Astrocyte (in vitro differentiated cells and primary cell): ENCODE data around the gene COPZ1. TPM values are rescaled to one million over a fixed set of nuclear protein-coding genes. Genes with fewer than 3 reads are reported as not detected.

Source experiments
- DNase-seq: peaks from one replicate; pipeline ENCODE4 v3.0.0-alpha.2; 2010; ENCODE audit warnings: low read depth
- FAIRE-seq: peaks from 2 replicates; lab custom pipeline; 2011; peaks lifted over from hg19 to GRCh38; lab: Jason Lieb, UNC
- H2AFZ ChIP-seq: 2 replicates; pipeline ENCODE4 v1.6.0; 2012; ENCODE audit warnings: low read depth, low read length, inconsistent platforms
- H3K27ac ChIP-seq: 2 replicates; pipeline ENCODE4 v1.5.1; 2011; ENCODE audit warnings: low read depth, low read length, inconsistent platforms
- H3K27me3 ChIP-seq: 2 replicates; pipeline ENCODE4 v1.6.0; 2011; ENCODE audit warnings: low read length, inconsistent platforms; ENCODE audit not compliant: insufficient read depth
- H3K36me3 ChIP-seq: 2 replicates; pipeline ENCODE4 v1.5.1; 2011; ENCODE audit warnings: low read length, inconsistent platforms; ENCODE audit not compliant: insufficient read depth
- H3K4me1 ChIP-seq: 2 replicates; pipeline ENCODE4 v1.5.1; 2011; ENCODE audit warnings: low read length, inconsistent platforms; ENCODE audit not compliant: insufficient read depth
- H3K4me2 ChIP-seq: 2 replicates; pipeline ENCODE4 v1.6.0; 2012; ENCODE audit warnings: low read length, inconsistent platforms
- H3K4me3 ChIP-seq: 2 replicates; pipeline ENCODE4 v1.5.1; 2011; ENCODE audit warnings: low read depth, mild to moderate bottlenecking, low read length, inconsistent platforms; ENCODE audit not compliant: insufficient read depth
- H3K79me2 ChIP-seq: 2 replicates; pipeline ENCODE4 v1.6.0; 2012; ENCODE audit warnings: mild to moderate bottlenecking, low read length, inconsistent platforms; ENCODE audit not compliant: insufficient read depth
- H3K9ac ChIP-seq: 2 replicates; pipeline ENCODE4 v1.6.0; 2012; ENCODE audit warnings: mild to moderate bottlenecking, low read length, inconsistent platforms
- H3K9me3 ChIP-seq: 2 replicates; pipeline ENCODE4 v1.5.1; 2012; ENCODE audit warnings: low read depth, mild to moderate bottlenecking, low read length, inconsistent platforms; ENCODE audit not compliant: insufficient read depth
- H4K20me1 ChIP-seq: 2 replicates; pipeline ENCODE4 v1.6.0; 2012; ENCODE audit warnings: low read length, inconsistent platforms; ENCODE audit not compliant: insufficient read depth
- H3K27ac Mint-ChIP-seq: one replicate; pipeline ENCODE4 v1.8.0; 2021; ENCODE audit warnings: mild to moderate bottlenecking, mixed read lengths; ENCODE audit not compliant: unreplicated experiment
- H3K27me3 Mint-ChIP-seq: one replicate; pipeline ENCODE4 v1.8.0; 2021; ENCODE audit warnings: low read depth, mixed read lengths; ENCODE audit not compliant: unreplicated experiment
- H3K36me3 Mint-ChIP-seq: one replicate; pipeline ENCODE4 v1.8.0; 2021; ENCODE audit warnings: low read depth, mixed read lengths; ENCODE audit not compliant: unreplicated experiment
- H3K4me1 Mint-ChIP-seq: one replicate; pipeline ENCODE4 v1.8.0; 2021; ENCODE audit warnings: low read depth, mixed read lengths; ENCODE audit not compliant: unreplicated experiment
- H3K4me3 Mint-ChIP-seq: one replicate; pipeline ENCODE4 v1.8.0; 2021; ENCODE audit warnings: mild to moderate bottlenecking, moderate library complexity, mixed read lengths; ENCODE audit not compliant: unreplicated experiment
- H3K9me3 Mint-ChIP-seq: one replicate; pipeline ENCODE4 v1.8.0; 2021; ENCODE audit warnings: mild to moderate bottlenecking, mixed read lengths; ENCODE audit not compliant: unreplicated experiment
- CTCF ChIP-seq: IDR thresholded peaks from 2 replicates; pipeline ENCODE4 v1.5.1; 2011; ENCODE audit warnings: low read depth, mild to moderate bottlenecking, inconsistent platforms, low read length, moderate library complexity; ENCODE audit not compliant: insufficient read depth
- EZH2 ChIP-seq: IDR thresholded peaks from 2 replicates; pipeline ENCODE4 v1.6.1; 2012; ENCODE audit warnings: mild to moderate bottlenecking, low read length, inconsistent platforms; ENCODE audit not compliant: insufficient read depth
- total RNA-seq: library from RNA; stranded (reverse); gene quantifications from 2 replicates; pipeline ENCODE4 v1.2.1, GENCODE V29; 2021

COPZ1 gene
- total RNA-seq, 1 donor from 2014 or later: 136 TPM

DNA sequence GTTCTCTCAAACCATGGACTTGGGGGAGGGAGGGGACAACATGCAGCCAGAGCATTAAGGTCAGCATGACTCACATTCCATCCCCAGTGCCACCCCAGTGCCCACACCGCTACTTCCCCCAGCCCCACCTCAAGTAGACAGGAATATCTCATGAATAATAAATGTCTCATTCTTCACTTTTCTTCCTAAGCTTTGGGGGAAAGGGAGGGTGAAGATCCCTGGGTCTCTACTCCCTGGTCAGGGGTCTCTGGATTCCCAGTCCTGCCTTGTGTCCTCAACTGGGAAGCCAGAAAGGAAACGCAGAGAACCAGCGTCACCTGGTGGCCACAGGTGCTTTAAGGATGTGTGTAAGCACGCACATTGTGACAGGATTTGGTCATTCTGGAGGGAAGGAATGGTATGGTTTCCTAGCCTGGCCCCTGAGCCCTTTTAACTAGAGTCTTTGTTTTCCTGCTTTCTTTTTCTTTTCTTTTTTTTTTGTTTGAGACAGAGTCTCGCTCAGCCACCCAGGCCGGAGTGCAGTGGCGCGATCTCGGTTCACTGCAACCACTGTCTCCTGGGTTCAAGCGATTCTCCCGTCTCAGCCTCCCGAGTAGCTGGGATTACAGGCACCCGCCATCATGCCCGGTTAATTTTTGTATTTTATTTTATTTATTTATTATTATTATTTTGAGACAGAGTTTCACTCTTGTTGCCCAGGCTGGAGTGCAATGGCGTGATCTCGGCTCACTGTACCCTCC, 36.0 kb downstream of the COPZ1 start:
- TF ChIP-seq EZH2 (no peak), CTCF (peak; percentile 78)
- no peak overlapping the region for H2AFZ ChIP-seq
- peaks cover 6% of the 10 kb centered on the region for H3K27me3 Mint-ChIP-seq
- no peaks in the 10 kb centered on the region for H3K27me3 ChIP-seq
- H3K4me3 Mint-ChIP-seq: peak overlapping the region; percentile 57
- no peaks in the 10 kb centered on the region for H3K36me3 ChIP-seq
- H3K27ac Mint-ChIP-seq: peak overlapping the region; percentile 84
- H3K4me3 ChIP-seq: no peak overlapping the region
- H3K4me1 ChIP-seq: peaks cover 30% of the 10 kb centered on the region
- FAIRE-seq (no peak), DNase-seq (peak; percentile 60)
- H3K36me3 Mint-ChIP-seq: no peaks in the 10 kb centered on the region
- H3K4me2 ChIP-seq: peak overlapping the region; percentile 100
- H3K9me3 ChIP-seq: no peaks in the 10 kb centered on the region
- peaks cover 8% of the 10 kb centered on the region for H3K4me1 Mint-ChIP-seq
- H4K20me1 ChIP-seq: no peaks in the 10 kb centered on the region
- H3K79me2 ChIP-seq: no peaks in the 10 kb centered on the region
- peak overlapping the region; percentile 97 for H3K27ac ChIP-seq
- H3K9me3 Mint-ChIP-seq: no peaks in the 10 kb centered on the region
- peak overlapping the region; percentile 100 for H3K9ac ChIP-seq

DNA sequence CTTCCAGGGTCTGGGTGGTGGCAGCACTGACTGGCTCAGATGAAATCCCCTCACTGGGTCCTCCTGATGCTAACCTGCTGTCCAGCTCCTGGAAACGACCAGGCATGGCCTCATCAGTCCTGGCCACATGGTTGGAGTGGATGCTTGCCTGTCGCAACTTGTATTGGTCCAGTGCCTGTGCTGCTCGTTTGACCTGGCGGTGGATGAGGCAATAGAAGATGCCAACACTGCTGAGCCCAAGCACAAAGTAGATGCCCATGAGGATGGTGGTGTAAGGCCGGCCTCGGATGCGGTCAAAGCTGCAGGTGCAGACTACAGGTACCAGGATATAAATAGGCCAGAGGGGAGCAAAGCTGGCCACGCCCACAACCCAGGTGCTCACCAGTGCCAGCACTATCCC, 38.1 kb downstream of the COPZ1 start:
- no peak overlapping the region for H3K4me3 Mint-ChIP-seq
- Histone ChIP-seq H4K20me1 (no peaks in the 10 kb centered on the region), H3K4me2 (no peak overlapping the region), H3K9ac (no peak overlapping the region), H3K36me3 (no peaks in the 10 kb centered on the region), H3K79me2 (no peaks in the 10 kb centered on the region), H3K4me1 (peaks cover 24% of the 10 kb centered on the region), H3K27ac (no peak overlapping the region), H3K27me3 (no peaks in the 10 kb centered on the region), H3K9me3 (no peaks in the 10 kb centered on the region), H2AFZ (no peak overlapping the region), H3K4me3 (no peak overlapping the region)
- TF ChIP-seq CTCF (no peak), EZH2 (no peak)
- FAIRE-seq: no peak
- H3K36me3 Mint-ChIP-seq: peaks cover 1% of the 10 kb centered on the region
- peaks cover 6% of the 10 kb centered on the region for H3K27me3 Mint-ChIP-seq
- H3K9me3 Mint-ChIP-seq: no peaks in the 10 kb centered on the region
- no peak for DNase-seq
- peaks cover 15% of the 10 kb centered on the region for H3K4me1 Mint-ChIP-seq
- no peak overlapping the region for H3K27ac Mint-ChIP-seq

DNA sequence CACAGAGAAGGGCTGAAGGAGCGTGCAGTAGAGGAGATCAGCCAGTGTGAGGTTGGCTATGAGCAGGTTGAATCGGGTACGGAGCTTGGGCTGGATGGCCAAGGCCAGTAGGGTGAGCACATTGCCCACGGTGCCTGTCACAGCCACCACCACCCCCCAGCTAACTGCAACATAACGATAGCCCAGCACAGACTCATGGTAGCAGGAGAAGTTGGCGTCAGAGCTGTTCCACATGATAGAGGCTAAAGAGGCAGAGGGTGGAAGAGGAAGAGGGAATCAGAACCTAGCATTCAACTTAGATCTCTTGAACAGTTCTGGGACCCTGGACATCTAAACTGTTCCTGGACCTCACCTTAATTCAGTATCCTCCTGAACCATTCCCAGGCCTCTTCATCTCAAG, 38.7 kb downstream of the COPZ1 start:
- DNase-seq (no peak), FAIRE-seq (no peak)
- Histone ChIP-seq H3K4me1 (peaks cover 23% of the 10 kb centered on the region), H3K9me3 (no peaks in the 10 kb centered on the region), H3K27me3 (no peaks in the 10 kb centered on the region), H2AFZ (no peak overlapping the region), H4K20me1 (no peaks in the 10 kb centered on the region), H3K36me3 (no peaks in the 10 kb centered on the region), H3K9ac (no peak overlapping the region), H3K4me2 (no peak overlapping the region), H3K79me2 (no peaks in the 10 kb centered on the region), H3K4me3 (no peak overlapping the region), H3K27ac (no peak overlapping the region)
- H3K4me1 Mint-ChIP-seq: peaks cover 19% of the 10 kb centered on the region
- no peaks in the 10 kb centered on the region for H3K9me3 Mint-ChIP-seq
- H3K27ac Mint-ChIP-seq: no peak overlapping the region
- TF ChIP-seq CTCF: no peak
- TF ChIP-seq EZH2: no peak
- H3K36me3 Mint-ChIP-seq: peaks cover 1% of the 10 kb centered on the region
- H3K4me3 Mint-ChIP-seq: no peak overlapping the region
- H3K27me3 Mint-ChIP-seq: peaks cover 6% of the 10 kb centered on the region
